GM23248 (cell line): ENCODE results near the gene GNB2.

Experiments used
- EZH2 ChIP-seq: fragments of 200-600 bp; sonication (generic); IDR thresholded peaks from 2 replicates; pipeline ENCODE4 v1.6.1; 2018; ENCODE audit warnings: antibody characterized with exemption, mild to moderate bottlenecking; ENCODE audit not compliant: insufficient read depth, poor library complexity, severe bottlenecking
- EZH2phosphoT487 ChIP-seq: fragments of 200-600 bp; sonication (generic); IDR thresholded peaks from 2 replicates; pipeline ENCODE4 v1.6.1; 2018; ENCODE audit warnings: antibody characterized with exemption, moderate library complexity, mild to moderate bottlenecking, low read depth; ENCODE audit not compliant: insufficient read depth

- TF ChIP-seq EZH2 (no peak), EZH2phosphoT487 (no peak)
Measured at GRCh38 chr7:100728196-100728595, 54.7 kb downstream of the GNB2 start.
